Measurements from ENCODE around the gene CEND1. TPM values are rescaled to one million over a fixed set of nuclear protein-coding genes. Genes with fewer than 3 reads are reported as not detected.

The CEND1 gene
- total and polyA plus RNA-seq, 7 donors: 0.09 to 0.33 (median 0.17) TPM; not detected in 3

DNA sequence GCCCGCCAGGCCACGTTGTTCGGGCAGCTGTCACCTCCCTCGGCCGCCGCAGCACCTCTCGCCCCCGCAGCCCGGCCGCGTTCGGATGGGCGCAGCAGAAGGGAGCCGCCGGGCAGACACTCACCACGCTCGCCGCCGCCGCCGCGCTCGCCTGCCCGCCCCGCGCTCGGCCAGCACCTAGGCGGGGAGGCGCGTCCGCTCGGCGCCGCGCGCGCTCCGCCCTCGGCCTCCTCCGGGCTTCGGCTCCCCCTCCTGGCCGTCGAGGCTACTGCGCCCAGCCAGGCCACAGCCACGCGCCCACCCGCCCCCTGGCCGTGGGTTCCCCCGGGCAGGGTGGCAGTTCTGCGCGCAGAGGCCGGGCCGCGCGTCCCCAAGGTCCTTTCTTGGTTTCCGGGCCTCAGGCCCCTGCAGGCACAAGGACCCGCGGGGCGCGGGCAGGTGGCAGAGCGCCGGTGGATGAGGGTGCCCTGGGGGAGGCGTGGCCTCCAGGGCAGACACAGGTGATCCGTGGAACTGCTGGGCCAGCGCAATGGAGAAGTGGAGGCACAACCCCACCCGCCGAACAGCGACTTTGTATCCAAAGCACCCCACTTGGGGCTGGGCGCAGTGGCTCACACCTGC, 8.3 kb upstream of the CEND1 start, which contains the start of gene SLC25A22:
TSS of gene SLC25A22 (minus strand) at position 189 of the 621 bp plus-strand sequence. CDS start 3,275 bp downstream, outside the sequence.
- intact Hi-C loops (cut with DNase I): no loop called here
- ATAC-seq (peak; percentile 71 to 84 (median 83)), DNase-seq (peak; percentile 83 to 89)
- no peaks in the 10 kb centered on the region for H3K9me3 ChIP-seq
- peak within 1 kb of the TSS; percentile 74 for H3K4me3 ChIP-seq
- peaks cover 0 to 42% of the 10 kb centered on the region in 2 donors for H3K36me3 ChIP-seq (ENCODE audit: insufficient read depth in 1 of 2, low read depth in 1 of 2)
- TF ChIP-seq, protein P1, sequence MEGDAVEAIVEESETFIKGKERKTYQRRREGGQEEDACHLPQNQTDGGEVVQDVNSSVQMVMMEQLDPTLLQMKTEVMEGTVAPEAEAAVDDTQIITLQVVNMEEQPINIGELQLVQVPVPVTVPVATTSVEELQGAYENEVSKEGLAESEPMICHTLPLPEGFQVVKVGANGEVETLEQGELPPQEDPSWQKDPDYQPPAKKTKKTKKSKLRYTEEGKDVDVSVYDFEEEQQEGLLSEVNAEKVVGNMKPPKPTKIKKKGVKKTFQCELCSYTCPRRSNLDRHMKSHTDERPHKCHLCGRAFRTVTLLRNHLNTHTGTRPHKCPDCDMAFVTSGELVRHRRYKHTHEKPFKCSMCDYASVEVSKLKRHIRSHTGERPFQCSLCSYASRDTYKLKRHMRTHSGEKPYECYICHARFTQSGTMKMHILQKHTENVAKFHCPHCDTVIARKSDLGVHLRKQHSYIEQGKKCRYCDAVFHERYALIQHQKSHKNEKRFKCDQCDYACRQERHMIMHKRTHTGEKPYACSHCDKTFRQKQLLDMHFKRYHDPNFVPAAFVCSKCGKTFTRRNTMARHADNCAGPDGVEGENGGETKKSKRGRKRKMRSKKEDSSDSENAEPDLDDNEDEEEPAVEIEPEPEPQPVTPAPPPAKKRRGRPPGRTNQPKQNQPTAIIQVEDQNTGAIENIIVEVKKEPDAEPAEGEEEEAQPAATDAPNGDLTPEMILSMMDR (IDR thresholded peaks at IDR 0.05): peak; percentile 86
- H3K27me3 ChIP-seq (ENCODE audit: insufficient read depth in 3 of 3, low read length in 2 of 3): peaks cover 0 to 11% (median 8%) of the 10 kb centered on the region in 3 donors
- 6 to 8% (median 8%) methylated on average over 42 to 69 of the region's 69 CpGs for WGBS, 3 donors
- H3K4me1 ChIP-seq: peaks cover 21% of the 10 kb centered on the region
- peak within 1 kb of the TSS; percentile 25 for H3K27ac ChIP-seq

DNA sequence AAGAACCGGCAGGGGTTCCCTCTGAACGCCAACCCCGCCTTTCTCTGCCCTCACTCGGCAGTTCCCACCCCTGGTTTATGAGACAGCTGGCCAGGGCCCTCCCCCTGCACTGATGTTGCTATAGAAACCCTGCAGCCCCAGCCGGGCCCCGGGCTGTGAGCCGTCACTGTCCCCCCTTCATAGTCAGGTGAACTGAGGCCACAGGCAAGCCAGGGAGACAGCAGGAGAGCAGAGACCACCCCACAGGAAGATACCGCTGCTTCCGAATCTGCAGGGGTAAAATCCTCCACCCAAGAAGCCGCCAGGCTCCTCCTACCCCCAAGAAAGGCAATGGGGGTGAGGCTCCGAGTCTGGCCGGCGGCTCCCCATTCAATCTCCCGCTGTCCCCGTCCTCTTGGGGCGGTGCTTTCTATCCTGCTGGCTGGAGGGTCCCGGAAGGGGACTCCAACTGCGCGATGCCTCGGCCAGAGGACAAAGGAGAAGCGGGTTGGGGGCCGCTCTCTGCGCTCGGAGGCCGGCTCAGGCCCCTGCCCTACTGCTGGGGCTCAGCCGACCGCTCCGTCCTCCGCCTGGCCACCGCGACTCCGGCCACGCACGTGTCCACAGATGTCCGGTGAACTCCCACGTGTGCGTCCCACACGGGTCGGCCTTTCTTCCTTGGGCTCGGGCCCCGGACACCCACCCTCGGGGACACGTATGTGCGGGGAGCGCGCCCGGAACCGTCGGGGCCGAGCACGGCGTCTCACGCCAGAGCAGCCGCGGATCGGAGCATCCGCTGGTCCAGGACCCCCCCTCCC, 7.6 kb upstream of the CEND1 start:
- H3K27ac ChIP-seq: peak overlapping the region; percentile 25
- WGBS, 3 donors: 2 to 3% (median 2%) methylated on average over 49 to 57 of the region's 57 CpGs
- TF ChIP-seq, protein P1 (IDR thresholded peaks at IDR 0.05): no peak
- peaks cover 0 to 35% of the 10 kb centered on the region in 2 donors for H3K36me3 ChIP-seq (ENCODE audit: insufficient read depth in 1 of 2, low read depth in 1 of 2)
- intact Hi-C loops (cut with DNase I): no loop called here
- peaks cover 21% of the 10 kb centered on the region for H3K4me1 ChIP-seq
- H3K4me3 ChIP-seq: peak overlapping the region; percentile 74
- H3K9me3 ChIP-seq: no peaks in the 10 kb centered on the region
- ATAC-seq (peak; percentile 29 to 40 (median 34)), DNase-seq (peak; percentile 73 to 80)
- H3K27me3 ChIP-seq (ENCODE audit: insufficient read depth in 3 of 3, low read length in 2 of 3): peaks cover 0 to 15% (median 8%) of the 10 kb centered on the region in 3 donors

DNA sequence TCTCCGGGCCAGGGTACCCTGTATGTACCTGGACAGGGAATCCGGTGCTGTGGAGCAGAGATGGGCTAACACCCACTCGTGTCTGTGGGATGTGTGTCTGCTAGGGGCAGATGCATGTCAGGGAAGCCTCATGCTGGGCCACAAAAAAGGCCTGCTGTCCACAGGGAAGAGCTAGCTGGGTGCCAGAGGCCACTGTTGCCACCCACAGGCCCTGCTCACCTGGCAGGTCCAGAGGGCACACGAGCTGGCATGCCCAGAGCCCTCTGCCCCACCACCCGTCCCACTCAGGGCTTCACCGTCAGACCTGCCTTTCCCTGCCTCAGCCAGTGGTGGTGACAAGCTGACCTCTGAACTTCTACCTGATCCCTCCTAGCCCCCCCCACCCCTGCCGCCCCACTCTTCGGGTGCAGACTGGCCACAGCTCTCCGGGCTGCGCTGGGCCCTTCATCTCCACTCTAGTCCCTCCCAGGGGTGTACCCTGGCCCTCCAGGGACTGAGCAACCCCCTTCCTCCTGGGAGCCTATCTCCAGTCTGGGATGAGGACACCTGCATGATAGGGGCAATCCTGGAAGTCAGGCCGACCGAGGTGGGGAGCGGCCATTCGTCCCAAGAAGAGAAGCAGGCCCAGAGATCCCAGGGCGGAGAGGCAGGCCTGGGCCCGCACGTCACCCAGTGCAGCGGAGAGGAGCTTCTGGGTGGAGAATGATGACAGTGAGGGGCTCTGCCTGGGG, 6.8 kb upstream of the CEND1 start:
- TF ChIP-seq, protein P1 (IDR thresholded peaks at IDR 0.05): no peak
- H3K36me3 ChIP-seq (ENCODE audit: insufficient read depth in 1 of 2, low read depth in 1 of 2): peaks cover 0 to 27% of the 10 kb centered on the region in 2 donors
- peak in 1 of 2 donors; percentile 54 for DNase-seq
- intact Hi-C loops (cut with DNase I): no loop called here
- no peak for ATAC-seq
- H3K9me3 ChIP-seq: no peaks in the 10 kb centered on the region
- H3K4me1 ChIP-seq: peaks cover 21% of the 10 kb centered on the region
- H3K4me3 ChIP-seq: peak overlapping the region; percentile 74
- peak overlapping the region; percentile 25 for H3K27ac ChIP-seq
- peaks cover 0 to 15% (median 10%) of the 10 kb centered on the region in 3 donors for H3K27me3 ChIP-seq (ENCODE audit: insufficient read depth in 3 of 3, low read length in 2 of 3)
- 36 to 52% (median 39%) methylated on average over 15 to 18 of the region's 18 CpGs for WGBS, 3 donors

DNA sequence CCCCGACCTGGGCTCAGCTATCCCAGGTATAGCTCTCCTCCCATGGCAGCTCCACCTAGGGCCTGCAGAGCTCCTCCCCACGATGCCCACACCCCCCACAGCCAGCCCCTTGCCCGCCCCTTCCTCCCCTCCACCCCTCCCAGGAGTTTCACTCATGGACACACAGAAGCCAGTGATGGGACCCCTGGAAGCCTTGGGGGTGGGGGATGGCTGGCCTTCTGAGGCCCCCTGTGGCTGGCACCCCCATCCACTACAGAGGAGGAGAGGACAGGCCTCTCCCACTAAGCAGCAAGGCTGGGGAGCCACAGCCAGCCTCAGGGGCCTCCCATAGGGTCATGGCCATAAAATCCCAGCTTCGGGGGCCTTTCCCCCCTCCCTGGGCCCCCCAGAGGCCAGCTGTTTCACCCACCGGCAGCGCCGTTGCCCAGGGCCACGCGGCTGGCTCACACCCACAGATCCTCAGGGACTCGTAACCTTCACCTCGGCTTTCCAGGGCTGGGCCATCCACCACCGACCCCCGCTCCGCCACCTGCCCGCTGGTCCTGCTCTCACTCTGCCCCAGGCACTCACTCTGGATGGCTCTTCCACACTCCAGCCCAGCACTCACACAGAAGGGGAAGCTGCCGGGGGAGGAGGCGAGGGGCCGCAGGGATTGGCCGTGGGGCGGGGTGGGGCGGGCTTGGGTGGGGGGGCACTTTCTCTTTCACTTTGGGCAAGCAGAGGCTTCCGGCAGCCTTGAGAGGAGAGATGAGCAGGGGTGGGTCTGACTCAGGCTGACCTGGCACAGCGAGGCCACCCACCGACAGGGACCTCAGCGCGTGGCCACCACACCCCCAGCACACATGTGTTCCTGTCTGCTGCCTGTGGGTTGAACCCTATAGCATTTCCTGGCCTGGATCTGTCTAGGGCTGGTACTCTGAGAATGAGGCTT, 6.0 kb upstream of the CEND1 start:
- DNase-seq: peak; percentile 76 to 83
- peak overlapping the region; percentile 74 for H3K4me3 ChIP-seq
- intact Hi-C loops (cut with DNase I): no loop called here

More for the DNA sequence above, 6.0 kb upstream of the CEND1 start:
- WGBS, 3 donors: 16 to 19% (median 19%) methylated on average over 19 to 26 of the region's 26 CpGs
- Histone ChIP-seq H3K27ac (no peak overlapping the region), H3K36me3 (ENCODE audit: insufficient read depth in 1 of 2, low read depth in 1 of 2) (peaks cover 0 to 21% of the 10 kb centered on the region in 2 donors), H3K4me1 (peaks cover 21% of the 10 kb centered on the region), H3K9me3 (no peaks in the 10 kb centered on the region), H3K27me3 (ENCODE audit: insufficient read depth in 3 of 3, low read length in 2 of 3) (peaks cover 0 to 15% (median 10%) of the 10 kb centered on the region in 3 donors)
- peak; percentile 11 to 35 (median 13) for ATAC-seq
- TF ChIP-seq, protein P1 (IDR thresholded peaks at IDR 0.05): no peak
